CD14-positive monocyte (primary cell): Measurements from ENCODE around the gene CREB5. TPM values are rescaled to one million over a fixed set of nuclear protein-coding genes. Genes with fewer than 3 reads are reported as not detected.

Experiments used
- DNase-seq, 3 donors: peaks; one replicate each; pipeline ENCODE4 v3.0.0-alpha.2; 2011 to 2022
- H2AFZ ChIP-seq: 2 replicates; pipeline ENCODE4 v1.6.0; 2012; ENCODE audit warnings: mild to moderate bottlenecking, low read depth, low read length, inconsistent platforms; ENCODE audit not compliant: insufficient read depth, poor library complexity, severe bottlenecking
- H3K27ac ChIP-seq, 2 donors: 1 replicate in 1 of 2; 2 replicates in 1 of 2; pipeline ENCODE4 v1.5.1; 2012 to 2013; ENCODE audit warnings: low read length in 2 of 2, control low read depth in 1 of 2, inconsistent platforms in 1 of 2, low read depth in 1 of 2, mild to moderate bottlenecking in 1 of 2
- H3K27me3 ChIP-seq, 2 donors: one replicate each; pipeline versions ENCODE4 v1.6.0 to v1.6.1; 2011 to 2013; ENCODE audit warnings: low read length in 2 of 2; ENCODE audit not compliant: control insufficient read depth in 2 of 2, insufficient read depth in 2 of 2
- H3K36me3 ChIP-seq, 2 donors: replicated peaks in 1 of 2; 1 replicate in 1 of 2; 2 replicates in 1 of 2; pipeline versions ENCODE4 v1.5.1 to v1.6.1; 2012 to 2013; ENCODE audit warnings: low read length in 2 of 2, control low read depth in 1 of 2, inconsistent platforms in 1 of 2, mild to moderate bottlenecking in 1 of 2; ENCODE audit not compliant: insufficient read depth in 2 of 2, control insufficient read depth in 1 of 2
- H3K4me1 ChIP-seq, 2 donors: 1 replicate in 1 of 2; 2 replicates in 1 of 2; pipeline versions ENCODE4 v1.5.1 to v1.6.1; 2012 to 2013; ENCODE audit warnings: low read length in 2 of 2, control low read depth in 1 of 2, inconsistent platforms in 1 of 2, mild to moderate bottlenecking in 1 of 2, moderate library complexity in 1 of 2; ENCODE audit not compliant: insufficient read depth in 2 of 2, control insufficient read depth in 1 of 2
- H3K4me2 ChIP-seq: replicated peaks from 2 replicates; pipeline ENCODE3; 2012; ENCODE audit warnings: low read length, moderate library complexity, mild to moderate bottlenecking; ENCODE audit not compliant: poor library complexity, severe bottlenecking; ENCODE audit errors: extremely low read depth
- H3K4me3 ChIP-seq, 3 experiments: fragments of 200-600 bp in 1 of 3; sonication (generic) in 1 of 3; replicated peaks in 1 of 3; 1 replicate in 2 of 3; 2 replicates in 1 of 3; pipeline ENCODE4 v1.5.1; 2011 to 2013; ENCODE audit warnings: low read length in 3 of 3, mild to moderate bottlenecking in 3 of 3, control low read depth in 2 of 3, low read depth in 2 of 3, inconsistent platforms in 1 of 3, moderate library complexity in 1 of 3
- H3K79me2 ChIP-seq: 2 replicates; pipeline ENCODE4 v1.6.0; 2012; ENCODE audit warnings: mild to moderate bottlenecking, control low read depth, inconsistent platforms, low read length, moderate library complexity; ENCODE audit not compliant: insufficient read depth
- H3K9ac ChIP-seq: 2 replicates; pipeline ENCODE4 v1.6.0; 2017; ENCODE audit warnings: low read length, mild to moderate bottlenecking; ENCODE audit not compliant: insufficient read depth, poor library complexity, severe bottlenecking
- H3K9me3 ChIP-seq, 2 donors: replicated peaks in 1 of 2; 1 replicate in 1 of 2; 2 replicates in 1 of 2; pipeline versions ENCODE4 v1.5.1 to v1.6.1; 2012 to 2013; ENCODE audit warnings: low read length in 2 of 2, control low read depth in 1 of 2; ENCODE audit not compliant: control insufficient read depth in 1 of 2, insufficient read depth in 1 of 2
- H4K20me1 ChIP-seq: 2 replicates; pipeline ENCODE4 v1.6.0; 2012; ENCODE audit warnings: mild to moderate bottlenecking, low read length, control low read depth, moderate library complexity; ENCODE audit not compliant: insufficient read depth
- H3K27ac Mint-ChIP-seq, 7 donors: one replicate each; pipeline ENCODE4 v1.8.0; 2020; ENCODE audit warnings: mild to moderate bottlenecking in 7 of 7, mixed read lengths in 7 of 7, moderate library complexity in 6 of 7, inconsistent platforms in 2 of 7
- H3K27me3 Mint-ChIP-seq, 3 donors: one replicate each; pipeline ENCODE4 v1.8.0; 2021 to 2022; ENCODE audit warnings: low read depth in 3 of 3, mild to moderate bottlenecking in 3 of 3, mixed read lengths in 3 of 3, moderate library complexity in 3 of 3, inconsistent platforms in 1 of 3
- H3K36me3 Mint-ChIP-seq, 2 donors: one replicate each; pipeline ENCODE4 v1.8.0; 2020; ENCODE audit warnings: mixed read lengths in 2 of 2, inconsistent platforms in 1 of 2, mild to moderate bottlenecking in 1 of 2
- H3K4me1 Mint-ChIP-seq: one replicate; pipeline ENCODE4 v1.8.0; 2020; ENCODE audit warnings: mild to moderate bottlenecking, mixed read lengths
- H3K4me3 Mint-ChIP-seq, 2 donors: one replicate each; pipeline ENCODE4 v1.8.0; 2020; ENCODE audit warnings: mild to moderate bottlenecking in 2 of 2, mixed read lengths in 2 of 2, moderate library complexity in 1 of 2
- H3K9me3 Mint-ChIP-seq, 7 donors: one replicate each; pipeline ENCODE4 v1.8.0; 2020 to 2022; ENCODE audit warnings: mixed read lengths in 7 of 7, mild to moderate bottlenecking in 6 of 7, moderate library complexity in 6 of 7, inconsistent platforms in 2 of 7
- WGBS: methylation state at CpG from one replicate; pipeline ENCODE4 v1.1.5; 2013; ENCODE audit warnings: missing lambda C conversion rate; ENCODE audit not compliant: insufficient coverage; 5-methylcytosine and 5-hydroxymethylcytosine counted together
- intact Hi-C, 2 donors: fragments of 100-400 bp; cut with micrococcal nuclease; formaldehyde crosslinking; loops; one replicate each; pipeline versions ENCODE4 v1.15.0 to v1.15.1; 2023
- polyA plus RNA-seq, 3 donors: library from polyadenylated mRNA; depleted of rRNA in 1 of 3; unstranded in 2 of 3; stranded (reverse) in 1 of 3; fragments of 300-500 nt in 2 of 3; fragments of >200 nt in 1 of 3; fragmentation: Illumina TruSeq in 2 of 3; gene quantifications; 1 replicate in 2 of 3; 2 replicates in 1 of 3; pipeline ENCODE4 v1.2.3, GENCODE V29; 2012 to 2021
- TF ChIP-seq, protein P1 (sequence below): fragments of 200-600 bp; IDR thresholded peaks from one replicate; pipeline ENCODE4 v1.8.0; 2022; ENCODE audit warnings: antibody characterized with exemption, mild to moderate bottlenecking

The CREB5 gene
- polyA plus RNA-seq, 3 donors = 25.1 to 72.3 (median 44.2) TPM

DNA sequence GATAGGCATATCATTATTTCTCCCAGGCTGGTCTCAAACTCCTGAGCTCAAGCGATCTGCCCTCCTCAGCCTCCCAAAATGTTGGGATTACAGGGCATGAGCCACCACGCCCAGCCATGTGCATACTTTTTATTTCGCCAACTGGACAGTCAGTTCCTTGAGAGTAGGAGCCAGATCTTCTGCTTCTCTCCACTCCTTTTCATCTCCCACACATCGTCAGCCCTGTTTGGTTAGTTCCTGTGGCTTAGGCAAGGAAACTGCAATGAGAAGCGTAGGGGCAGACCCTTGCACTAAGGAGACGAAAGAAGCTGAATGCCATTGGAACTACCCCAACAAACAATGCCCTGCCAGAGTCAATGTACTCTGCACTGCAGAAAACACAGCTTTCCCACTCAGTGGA, 367.6 kb downstream of the CREB5 start:
- Histone ChIP-seq H3K4me1 (peaks cover 43 to 64% of the 10 kb centered on the region in 2 donors), H3K79me2 (no peaks in the 10 kb centered on the region), H3K9ac (no peak overlapping the region), H3K27me3 (no peaks in the 10 kb centered on the region), H3K27ac (no peak overlapping the region), H3K36me3 (no peaks in the 10 kb centered on the region), H2AFZ (no peak overlapping the region), H3K4me3 (no peak overlapping the region), H4K20me1 (peaks cover 74% of the 10 kb centered on the region), H3K9me3 (no peaks in the 10 kb centered on the region), H3K4me2 (no peak overlapping the region)
- Mint-ChIP-seq H3K4me3 (no peak overlapping the region), H3K9me3 (peaks cover 0 to 3% (median 0%) of the 10 kb centered on the region in 7 donors), H3K4me1 (peaks cover 67% of the 10 kb centered on the region), H3K36me3 (peaks cover 24 to 38% of the 10 kb centered on the region in 2 donors), H3K27ac (peak overlapping the region in 4 of 7 donors; percentile 6 to 46 (median 34)), H3K27me3 (peaks cover 0 to 1% (median 0%) of the 10 kb centered on the region in 3 donors)
- TF ChIP-seq, protein P1, sequence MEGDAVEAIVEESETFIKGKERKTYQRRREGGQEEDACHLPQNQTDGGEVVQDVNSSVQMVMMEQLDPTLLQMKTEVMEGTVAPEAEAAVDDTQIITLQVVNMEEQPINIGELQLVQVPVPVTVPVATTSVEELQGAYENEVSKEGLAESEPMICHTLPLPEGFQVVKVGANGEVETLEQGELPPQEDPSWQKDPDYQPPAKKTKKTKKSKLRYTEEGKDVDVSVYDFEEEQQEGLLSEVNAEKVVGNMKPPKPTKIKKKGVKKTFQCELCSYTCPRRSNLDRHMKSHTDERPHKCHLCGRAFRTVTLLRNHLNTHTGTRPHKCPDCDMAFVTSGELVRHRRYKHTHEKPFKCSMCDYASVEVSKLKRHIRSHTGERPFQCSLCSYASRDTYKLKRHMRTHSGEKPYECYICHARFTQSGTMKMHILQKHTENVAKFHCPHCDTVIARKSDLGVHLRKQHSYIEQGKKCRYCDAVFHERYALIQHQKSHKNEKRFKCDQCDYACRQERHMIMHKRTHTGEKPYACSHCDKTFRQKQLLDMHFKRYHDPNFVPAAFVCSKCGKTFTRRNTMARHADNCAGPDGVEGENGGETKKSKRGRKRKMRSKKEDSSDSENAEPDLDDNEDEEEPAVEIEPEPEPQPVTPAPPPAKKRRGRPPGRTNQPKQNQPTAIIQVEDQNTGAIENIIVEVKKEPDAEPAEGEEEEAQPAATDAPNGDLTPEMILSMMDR = no peak
- DNase-seq = no peak
- WGBS = 56% methylated on average over 5 of the region's 6 CpGs
- intact Hi-C loops = no loop called here

DNA sequence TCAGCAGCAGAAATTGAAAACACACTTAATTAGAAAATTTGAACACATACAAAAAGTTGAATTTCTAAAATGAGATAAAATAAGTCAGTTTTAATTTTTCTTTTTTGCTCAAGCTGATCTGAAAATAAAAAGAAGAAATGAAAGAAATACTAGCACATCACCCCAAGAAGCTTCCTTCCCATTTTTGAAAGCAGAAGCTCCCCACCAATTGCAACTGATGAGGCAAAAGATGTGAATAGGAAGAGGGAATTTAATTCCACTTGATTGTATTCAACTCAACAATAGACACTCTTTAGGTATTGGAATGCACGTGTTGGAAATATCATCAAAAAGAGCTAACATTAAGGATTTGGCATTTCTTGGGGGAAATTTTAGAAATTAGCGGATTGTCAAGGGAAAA, 370.0 kb downstream of the CREB5 start:
- Histone ChIP-seq H3K36me3 (peaks cover 0 to 8% of the 10 kb centered on the region in 2 donors), H3K9ac (no peak overlapping the region), H3K4me2 (peak overlapping the region; percentile 41), H2AFZ (no peak overlapping the region), H3K27me3 (no peaks in the 10 kb centered on the region), H4K20me1 (peaks cover 82% of the 10 kb centered on the region), H3K4me3 (peak overlapping the region in 1 of 3 experiments; percentile 33), H3K27ac (peak overlapping the region in 1 of 2 donors; percentile 68), H3K9me3 (no peaks in the 10 kb centered on the region), H3K4me1 (peaks cover 49 to 72% of the 10 kb centered on the region in 2 donors), H3K79me2 (no peaks in the 10 kb centered on the region)
- Mint-ChIP-seq H3K4me1 (peaks cover 80% of the 10 kb centered on the region), H3K36me3 (peaks cover 28 to 50% of the 10 kb centered on the region in 2 donors), H3K4me3 (peak overlapping the region in 1 of 2 donors; percentile 60), H3K27ac (peak overlapping the region; percentile 2 to 85 (median 52)), H3K9me3 (no peaks in the 10 kb centered on the region), H3K27me3 (peaks cover 0 to 1% (median 0%) of the 10 kb centered on the region in 3 donors)
- DNase-seq = peak; percentile 21 to 47 (median 39)
- intact Hi-C loops = no loop called here
- TF ChIP-seq, protein P1 = no peak
- WGBS = 83% methylated on average over 1 of the region's 2 CpGs
